Astrocyte (in vitro differentiated cells and primary cell): Measurements from ENCODE around the gene TMEM81.

ENCODE experiments used
- EZH2 ChIP-seq: IDR thresholded peaks from 2 replicates; pipeline ENCODE4 v1.6.1; 2012; ENCODE audit warnings: mild to moderate bottlenecking, low read length, inconsistent platforms; ENCODE audit not compliant: insufficient read depth
- TF ChIP-seq, protein P1 (sequence below): IDR thresholded peaks from 2 replicates; pipeline ENCODE4 v1.5.1; 2011; ENCODE audit warnings: low read depth, mild to moderate bottlenecking, inconsistent platforms, low read length, moderate library complexity; ENCODE audit not compliant: insufficient read depth

DNA sequence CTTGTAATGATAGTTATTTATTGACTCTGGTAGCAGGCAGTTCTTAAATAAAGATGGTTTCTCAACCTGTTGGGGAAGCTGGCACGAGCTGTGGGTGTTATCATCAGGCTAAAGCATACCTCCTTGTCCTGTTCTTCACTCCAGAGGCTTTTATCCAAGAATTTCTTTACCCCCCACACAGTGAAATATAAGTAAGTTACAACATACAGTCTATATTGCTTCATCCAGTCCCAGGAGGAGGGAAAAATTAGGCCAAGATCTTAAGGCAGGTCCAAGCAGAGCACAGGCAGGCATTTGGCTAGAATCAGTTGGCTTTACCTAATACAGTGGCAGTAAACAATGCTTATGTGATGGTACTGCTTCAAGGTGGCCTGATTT is 6.3 kb downstream of the TMEM81 start:
- TF ChIP-seq, protein P1, sequence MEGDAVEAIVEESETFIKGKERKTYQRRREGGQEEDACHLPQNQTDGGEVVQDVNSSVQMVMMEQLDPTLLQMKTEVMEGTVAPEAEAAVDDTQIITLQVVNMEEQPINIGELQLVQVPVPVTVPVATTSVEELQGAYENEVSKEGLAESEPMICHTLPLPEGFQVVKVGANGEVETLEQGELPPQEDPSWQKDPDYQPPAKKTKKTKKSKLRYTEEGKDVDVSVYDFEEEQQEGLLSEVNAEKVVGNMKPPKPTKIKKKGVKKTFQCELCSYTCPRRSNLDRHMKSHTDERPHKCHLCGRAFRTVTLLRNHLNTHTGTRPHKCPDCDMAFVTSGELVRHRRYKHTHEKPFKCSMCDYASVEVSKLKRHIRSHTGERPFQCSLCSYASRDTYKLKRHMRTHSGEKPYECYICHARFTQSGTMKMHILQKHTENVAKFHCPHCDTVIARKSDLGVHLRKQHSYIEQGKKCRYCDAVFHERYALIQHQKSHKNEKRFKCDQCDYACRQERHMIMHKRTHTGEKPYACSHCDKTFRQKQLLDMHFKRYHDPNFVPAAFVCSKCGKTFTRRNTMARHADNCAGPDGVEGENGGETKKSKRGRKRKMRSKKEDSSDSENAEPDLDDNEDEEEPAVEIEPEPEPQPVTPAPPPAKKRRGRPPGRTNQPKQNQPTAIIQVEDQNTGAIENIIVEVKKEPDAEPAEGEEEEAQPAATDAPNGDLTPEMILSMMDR = no peak
- no peak for TF ChIP-seq EZH2
